AG08396 (cell line): ENCODE data around the gene IL7R.
"Not testable (repeated sequence)": the region's sequence is repeated elsewhere in the genome, so short reads cannot be mapped to it uniquely, and the experiment has no call there.

ENCODE experiments used
- DNase-seq: peaks from one replicate; pipeline ENCODE4 v3.0.0; 2012; ENCODE audit warnings: low spot score, mixed read lengths

Gene IL7R

DNA sequence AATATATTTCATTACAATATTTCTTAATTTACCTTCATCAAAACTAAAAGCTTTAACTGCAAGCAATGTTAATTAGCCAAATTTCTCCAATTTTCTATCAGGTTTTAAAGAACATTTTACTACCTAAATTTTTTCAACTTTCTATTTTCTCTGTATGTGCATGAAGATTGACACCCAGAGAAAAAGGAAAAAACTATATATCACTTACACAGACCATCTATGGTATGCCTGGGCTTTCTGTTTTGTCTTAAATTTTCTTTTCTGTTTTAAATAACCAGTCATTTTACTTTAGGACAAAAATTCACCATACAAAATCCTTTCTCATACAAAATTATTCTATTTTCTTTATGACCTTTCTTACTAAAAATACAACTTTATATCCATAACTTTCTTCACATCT lies 13.8 kb upstream of the IL7R start:
- no peak for DNase-seq

DNA sequence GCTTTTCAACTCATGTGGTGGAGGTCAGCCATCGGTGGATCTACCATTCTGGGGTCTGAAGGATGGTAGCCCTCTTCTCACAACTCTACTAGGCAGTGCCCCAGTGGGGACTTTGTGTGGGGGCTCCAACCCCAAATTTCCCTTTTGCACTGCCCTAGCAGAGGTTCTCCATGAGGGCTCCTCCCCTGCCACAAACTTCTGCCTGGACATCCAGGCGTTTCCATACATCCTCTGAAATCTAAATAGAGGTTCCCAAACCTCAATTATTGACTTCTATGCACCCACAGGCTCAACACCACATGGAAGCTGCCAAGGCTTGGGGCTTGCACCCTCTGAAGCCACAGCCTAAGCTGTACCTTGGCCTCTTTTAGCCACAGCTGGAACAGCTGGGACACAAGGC lies 11.2 kb upstream of the IL7R start:
- not testable (repeated sequence) for DNase-seq

DNA sequence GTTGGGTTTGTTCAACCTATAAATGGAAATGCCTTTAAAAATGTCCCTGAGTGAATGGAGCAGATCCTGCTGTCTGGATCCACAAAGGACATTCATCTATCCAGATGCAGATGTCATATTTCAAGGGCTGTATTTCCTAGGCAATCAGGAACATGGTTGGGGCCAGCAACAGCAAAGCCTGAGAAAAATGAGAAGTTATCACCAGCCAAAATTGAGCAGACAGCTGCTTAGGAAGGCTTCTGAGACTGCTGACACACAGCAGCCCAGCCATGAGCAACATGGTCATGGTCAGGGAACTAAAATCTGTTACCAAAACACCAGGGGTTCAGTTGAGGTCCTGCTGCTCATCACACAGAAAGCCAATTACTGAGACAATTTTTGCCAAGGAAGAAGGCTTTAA lies 9.2 kb upstream of the IL7R start:
- DNase-seq, result no peak

DNA sequence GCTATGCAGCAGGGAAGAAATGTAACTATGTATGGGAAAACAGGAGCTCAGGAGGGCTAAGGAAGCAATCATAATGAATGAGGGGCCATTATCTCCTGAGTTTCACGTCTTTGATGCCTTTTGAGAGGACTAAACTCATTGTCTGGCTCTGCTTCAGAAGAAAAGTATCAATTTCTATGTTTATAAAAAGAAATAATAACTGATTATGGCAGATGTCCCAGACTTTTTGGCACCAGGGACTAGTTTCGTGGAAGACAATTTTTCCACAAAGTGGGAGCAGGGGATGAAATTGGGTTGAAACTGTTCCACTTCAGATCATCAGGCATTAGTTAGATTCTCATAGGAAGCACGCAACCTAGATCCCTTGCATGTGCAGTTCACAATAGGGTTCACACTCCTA lies 8.7 kb upstream of the IL7R start:
- DNase-seq, result no peak

DNA sequence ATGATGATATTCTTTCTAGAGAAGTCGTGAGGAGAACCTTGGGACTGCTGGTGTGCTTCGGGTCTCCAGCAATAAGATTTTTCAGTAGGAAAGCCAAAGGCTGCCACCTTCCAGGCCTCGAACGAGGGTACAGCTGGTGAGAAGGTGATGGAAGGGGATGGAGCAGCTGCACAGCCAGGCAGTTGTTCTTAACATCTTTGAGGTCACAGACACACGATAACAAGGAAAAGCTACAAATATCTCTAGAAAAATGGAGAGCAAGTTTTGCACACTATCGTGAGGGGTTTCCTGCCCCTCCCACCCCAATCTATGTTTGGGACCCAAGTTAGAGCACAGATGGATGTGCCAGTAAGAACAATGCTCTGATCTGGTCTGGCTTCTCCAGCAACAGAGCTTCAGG lies 6.8 kb upstream of the IL7R start:
- DNase-seq, result no peak

DNA sequence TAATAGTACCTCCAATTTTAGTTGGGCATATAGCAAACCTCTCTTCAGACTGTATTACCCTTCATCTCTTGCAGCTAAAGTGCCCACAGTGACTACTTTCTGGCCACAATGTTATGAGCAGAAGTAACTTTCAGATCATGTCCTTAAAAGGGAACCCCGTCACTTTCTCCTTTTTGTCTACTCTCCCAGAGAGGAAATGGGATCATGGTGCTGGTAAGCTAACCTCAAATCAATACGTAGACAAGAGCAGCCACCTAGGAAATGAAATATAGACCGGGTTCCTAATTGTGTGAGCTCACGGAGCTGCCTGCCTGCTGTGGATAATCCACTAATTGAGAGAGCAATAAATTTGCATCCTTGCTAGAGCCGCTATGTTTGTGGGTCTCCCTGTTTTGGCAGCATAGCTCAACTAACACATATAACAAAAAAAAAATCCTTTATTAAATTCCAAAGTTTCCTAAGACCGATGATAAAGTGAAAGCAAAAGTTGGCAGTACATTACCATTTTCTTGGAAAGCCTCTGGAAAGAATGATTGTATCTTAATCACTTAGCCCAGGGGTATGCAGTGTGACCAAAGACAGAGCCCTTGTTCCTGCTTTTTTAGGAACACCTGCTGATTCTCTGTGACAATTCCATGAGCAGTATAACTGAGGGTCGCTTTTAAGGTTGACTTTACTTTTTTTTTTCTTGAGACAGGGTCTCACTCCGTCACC lies 5.6 kb upstream of the IL7R start:
- no peak for DNase-seq

DNA sequence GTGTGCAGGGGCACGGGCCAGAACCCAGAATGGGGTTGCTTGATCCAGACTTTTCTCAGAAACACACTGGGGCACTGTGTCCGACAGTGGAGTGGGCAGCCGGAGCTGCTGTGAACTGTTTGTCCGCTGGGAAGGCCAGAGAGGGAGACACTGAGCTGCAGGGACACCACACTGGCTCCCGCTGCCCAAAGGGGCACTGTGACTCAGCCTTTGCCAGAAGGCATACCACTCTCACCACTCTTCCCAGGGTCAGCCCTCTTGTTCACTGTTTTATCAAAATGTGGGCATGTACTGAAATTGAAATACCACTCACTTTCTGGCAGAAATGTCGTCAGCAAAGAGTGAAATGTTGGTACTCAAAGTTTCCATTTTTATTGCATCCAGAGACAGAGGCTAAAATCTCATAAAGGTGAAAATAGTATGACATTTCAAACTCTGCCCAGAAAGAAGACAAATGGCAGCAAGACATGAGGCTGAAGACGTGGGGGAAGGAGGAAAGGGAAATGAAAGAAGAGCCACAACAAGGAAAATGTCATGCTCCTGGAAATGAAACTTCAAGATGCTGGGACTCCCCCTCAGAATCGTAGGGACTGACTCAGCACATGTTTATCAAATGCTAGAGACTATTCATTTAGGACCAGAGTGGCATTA lies 4.5 kb upstream of the IL7R start:
- DNase-seq, result no peak

DNA sequence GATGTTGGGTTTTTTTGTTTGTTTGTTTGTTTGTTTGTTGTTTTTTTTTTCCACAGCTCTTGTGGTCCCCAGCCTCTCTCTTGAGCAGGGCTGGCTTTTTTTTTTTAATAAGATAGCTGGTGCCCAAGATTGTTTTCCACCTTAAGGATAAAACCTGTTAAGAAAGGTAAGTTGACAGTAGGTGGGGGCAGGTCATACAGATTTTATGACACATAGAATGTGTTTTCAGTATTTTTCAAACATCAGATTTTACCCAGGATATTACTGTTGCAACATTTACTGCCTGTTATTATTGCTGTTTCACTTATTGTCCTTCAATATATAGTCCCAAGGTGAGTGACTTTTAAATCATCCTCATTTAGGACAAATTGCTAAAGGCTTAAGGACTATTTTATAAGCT lies 3.9 kb upstream of the IL7R start:
- no peak for DNase-seq

DNA sequence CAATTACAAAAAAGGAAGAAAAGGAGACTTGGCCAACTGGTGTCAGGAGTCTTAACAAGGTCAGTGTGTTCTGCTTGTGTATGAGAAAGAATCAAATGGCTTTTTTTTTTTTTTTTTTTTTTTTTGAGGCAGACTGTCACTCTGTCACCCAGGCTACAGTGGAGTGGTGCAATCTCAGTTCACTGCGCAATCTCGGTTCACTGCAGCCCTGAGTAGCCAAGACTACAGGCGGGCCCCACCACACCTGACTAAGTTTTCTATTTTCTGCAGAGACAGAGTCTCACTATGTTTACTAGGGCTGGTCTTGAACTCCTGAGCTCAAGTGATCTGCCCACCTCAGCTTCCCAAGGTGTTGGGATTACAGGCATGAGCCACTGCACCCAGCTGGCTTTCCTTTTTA lies 3.1 kb upstream of the IL7R start:
- DNase-seq, result no peak

DNA sequence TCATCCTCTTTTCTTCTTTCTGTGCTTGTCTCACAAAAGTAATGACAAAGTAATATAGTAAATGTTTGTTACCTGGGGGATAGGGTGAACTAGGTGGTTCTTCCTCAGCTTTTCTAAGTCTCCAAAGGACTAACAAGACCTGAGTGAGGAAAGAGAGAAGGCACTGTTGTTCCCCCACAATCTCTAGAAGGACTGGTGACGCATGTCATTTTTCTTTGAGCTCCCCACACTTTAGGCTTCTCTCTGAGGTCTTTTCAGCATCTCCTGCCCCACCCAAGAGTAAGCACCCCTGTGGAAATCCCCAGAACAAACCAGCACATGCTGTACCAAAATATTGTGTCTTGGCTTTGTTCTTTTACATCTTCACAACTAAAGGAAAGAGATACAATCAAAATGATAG lies 2.4 kb upstream of the IL7R start:
- no peak for DNase-seq

DNA sequence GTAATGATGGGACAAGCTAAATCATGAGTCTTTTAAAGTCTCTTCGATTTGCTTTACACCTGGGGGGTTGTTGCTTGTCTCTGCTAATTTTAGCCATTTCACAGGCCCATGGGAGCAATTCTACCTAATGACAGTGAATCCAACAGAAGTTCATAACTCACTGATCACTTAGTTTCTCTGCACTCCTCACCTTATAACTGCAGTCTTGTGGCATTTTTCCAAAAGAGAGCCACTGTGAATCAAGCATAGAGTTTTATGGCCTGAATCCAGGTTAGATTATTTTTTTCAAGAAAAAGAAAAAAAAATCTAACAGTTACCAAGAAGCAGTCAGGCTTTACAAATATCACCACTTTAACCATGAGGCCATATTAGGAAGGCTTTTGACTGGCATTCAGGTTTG lies 1.5 kb upstream of the IL7R start:
- DNase-seq, result no peak

DNA sequence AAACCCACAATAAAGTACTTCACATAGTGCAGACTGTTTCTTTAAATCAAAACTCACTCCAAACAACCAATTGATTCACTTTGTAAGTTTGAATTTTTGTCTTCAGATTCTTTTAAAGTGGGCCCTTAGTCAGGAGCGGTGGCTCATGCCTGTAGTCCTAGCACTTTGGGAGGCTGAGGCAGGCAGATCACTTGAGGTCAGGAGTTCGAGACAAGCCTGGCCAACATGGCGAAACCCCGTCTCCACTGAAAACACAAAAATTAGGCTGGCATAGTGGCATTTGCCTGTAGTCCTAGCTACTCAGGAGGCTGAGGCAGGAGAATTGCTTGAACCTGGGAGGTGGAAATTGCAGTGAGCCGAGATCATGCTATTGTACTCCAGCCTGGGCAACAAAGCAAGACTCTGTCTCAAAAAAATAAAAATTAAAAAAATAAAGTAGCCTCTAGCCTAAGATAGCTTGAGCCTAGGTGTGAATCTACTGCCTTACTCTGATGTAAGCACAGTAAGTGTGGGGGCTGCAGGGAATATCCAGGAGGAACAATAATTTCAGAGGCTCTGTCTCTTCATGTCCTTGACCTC lies 416 bp upstream of the IL7R start:
- not testable (repeated sequence) for DNase-seq

DNA sequence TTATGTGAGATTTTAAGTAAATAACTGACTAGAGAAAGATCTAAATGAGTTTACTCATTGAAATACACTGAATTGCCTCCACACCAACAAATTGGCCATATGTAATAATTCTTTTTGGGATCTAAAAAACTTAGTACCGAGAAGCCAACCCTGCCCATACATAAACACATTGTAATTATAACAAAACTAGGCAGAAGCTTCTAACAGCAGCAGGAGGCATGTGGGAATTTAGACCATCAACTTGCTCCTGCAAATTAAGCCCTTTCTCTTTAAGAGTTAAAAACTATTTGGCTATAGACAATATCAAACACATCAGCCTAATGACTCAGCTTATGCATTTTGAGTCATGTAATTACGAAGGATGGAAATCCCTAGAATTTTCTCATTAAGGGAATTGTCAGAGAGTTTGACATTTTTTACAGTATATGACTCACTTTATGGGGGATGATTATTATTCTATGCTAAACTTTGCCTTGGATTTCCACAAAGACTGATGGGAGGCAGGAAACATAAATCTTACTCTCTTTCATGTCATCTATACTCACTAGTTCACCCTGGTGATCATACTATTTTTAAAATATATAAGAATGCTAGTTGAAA lies 1.0 kb downstream of the IL7R start:
- DNase-seq, result peak; percentile 18

DNA sequence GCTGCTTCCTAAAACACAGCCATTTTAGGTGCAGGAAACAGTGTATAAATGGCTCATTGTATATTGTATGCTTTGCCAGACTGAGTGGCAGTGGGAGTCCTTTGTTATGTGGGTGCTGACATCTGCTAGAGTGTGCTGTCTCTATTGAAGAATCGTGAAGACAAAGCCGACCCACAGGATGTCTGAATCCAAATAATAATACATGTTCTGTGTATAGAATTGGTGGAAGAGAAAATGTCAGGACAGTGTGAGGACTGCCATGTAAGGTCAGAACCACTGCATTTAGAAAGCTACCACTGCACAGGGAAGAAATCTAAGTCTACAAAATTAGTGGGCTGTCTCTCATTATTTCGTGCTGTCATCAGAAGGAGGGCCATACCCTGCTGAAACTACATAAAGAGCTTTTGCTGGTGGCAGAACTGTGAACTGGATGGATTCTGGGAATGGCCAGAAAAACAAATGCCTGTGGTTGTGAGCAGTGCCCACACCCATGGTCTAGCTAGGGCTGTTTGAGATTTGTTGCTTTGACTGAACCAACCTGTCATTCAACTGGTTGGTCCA lies 2.5 kb downstream of the IL7R start:
- peak; percentile 30 for DNase-seq

DNA sequence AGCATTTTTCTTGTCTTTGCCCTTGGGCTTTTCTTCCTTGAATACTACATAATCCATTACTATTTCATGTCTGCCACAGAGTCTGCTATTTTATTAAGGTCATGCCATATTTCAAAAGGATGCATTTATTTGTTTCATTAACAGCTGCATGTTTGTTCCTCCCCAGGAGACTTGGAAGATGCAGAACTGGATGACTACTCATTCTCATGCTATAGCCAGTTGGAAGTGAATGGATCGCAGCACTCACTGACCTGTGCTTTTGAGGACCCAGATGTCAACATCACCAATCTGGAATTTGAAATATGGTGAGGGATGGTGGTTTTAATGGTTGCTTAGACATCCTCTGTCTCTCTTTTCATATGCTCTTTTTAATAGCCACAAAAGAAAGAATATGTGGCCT lies 4.0 kb downstream of the IL7R start:
- DNase-seq, result no peak

DNA sequence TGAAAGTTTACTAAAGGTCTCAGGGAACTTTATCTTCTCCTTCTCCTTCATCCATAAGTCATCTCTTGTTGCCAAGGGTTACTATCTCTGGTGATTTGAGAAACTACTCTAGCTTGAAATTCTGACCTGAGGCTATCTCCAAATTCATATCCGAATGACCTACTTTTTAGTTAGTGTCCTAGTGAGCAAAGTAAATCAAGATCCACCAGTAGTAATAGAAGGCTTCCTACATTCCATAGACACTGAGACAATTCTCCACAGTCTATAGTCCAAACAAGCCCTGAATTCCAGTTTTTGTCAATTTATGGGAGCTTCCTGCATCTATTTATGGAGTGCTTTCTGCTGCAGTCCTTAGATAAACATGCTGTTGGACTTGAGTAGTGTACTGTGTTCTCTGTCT lies 5.0 kb downstream of the IL7R start:
- no peak for DNase-seq

DNA sequence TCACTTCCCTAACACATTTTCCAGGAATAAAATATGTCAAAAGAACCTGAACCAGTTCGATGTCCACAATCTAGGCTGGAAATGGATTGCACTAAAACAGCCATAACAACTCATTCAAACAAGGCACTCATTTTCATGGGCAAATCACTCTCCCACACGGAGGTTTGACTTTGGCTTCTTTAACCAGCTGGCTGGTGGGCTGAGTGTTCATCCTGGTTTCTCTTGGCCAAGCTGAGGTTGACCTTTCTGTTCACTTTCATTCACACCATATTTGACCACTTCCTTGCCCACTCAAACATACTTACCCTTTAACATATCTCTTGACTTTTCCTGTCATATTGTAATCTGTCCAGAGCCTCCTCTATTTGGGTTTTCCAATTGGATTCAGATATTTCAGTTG lies 5.4 kb downstream of the IL7R start:
- no peak for DNase-seq

DNA sequence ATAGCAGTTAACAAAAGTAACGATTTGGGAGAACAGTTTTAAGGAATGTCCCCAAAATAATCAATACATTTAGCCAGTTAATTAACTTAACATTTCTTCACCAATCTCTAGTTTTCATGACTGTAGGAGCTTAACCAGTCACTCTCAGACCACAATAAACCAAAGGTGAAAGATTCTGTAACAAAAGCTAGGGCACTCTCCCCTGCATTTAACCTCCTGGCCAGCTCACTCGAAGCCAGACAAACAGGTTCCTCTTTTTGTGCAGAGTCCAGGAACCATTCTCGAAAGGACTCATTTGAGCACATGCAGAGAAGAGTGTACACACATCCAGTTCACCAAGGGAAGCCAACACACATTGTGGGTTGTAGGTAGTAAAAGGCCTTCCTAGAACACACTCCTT lies 6.5 kb downstream of the IL7R start:
- DNase-seq, result no peak

DNA sequence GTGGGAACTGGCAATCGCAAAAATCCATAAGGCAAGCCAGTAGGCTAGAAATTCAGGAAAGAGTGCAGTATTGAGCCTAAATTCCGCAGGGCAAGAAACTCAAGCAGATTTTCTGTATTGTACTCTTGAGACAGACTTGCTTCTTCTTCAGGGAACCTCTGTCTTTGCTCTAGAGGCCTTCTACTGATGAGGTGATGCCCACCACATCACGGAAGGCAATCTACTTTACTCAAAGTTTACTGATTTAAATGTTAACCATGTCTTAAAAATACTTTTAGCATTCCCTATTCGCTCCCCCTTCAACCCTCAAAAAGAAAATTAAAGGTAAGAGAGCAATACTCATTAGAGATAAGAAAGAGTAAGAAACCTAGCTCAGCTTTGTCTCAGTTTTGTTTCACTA lies 11.3 kb downstream of the IL7R start:
- DNase-seq, result no peak

DNA sequence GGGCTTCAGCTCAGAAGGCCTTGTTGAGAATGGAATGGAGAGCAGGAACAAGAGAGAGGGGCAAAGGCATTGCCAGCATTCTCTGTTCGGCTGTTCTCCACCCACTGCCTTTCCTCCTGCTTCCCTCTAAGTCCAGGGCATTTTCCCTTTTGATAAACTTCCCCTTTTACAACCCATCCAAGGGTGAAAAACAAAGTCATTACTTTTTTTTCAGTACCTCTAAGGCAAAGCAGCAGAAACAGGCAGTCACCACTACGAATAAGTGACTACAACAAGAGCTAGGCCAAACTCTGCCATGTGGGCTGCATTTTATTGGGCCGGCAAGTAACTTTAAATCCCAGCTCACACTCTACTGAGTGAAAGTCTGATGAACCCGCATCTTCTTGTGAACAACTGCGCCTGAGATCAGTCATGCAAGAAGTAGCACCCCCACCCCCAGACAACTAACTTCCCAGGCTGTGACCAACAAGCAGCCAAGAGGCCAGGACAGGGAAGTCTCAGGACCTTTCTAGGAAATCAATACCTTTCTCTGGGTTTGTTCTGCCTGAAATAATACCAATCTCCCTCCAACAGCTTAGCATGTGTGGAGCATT lies 13.1 kb downstream of the IL7R start:
- DNase-seq, result no peak

DNA sequence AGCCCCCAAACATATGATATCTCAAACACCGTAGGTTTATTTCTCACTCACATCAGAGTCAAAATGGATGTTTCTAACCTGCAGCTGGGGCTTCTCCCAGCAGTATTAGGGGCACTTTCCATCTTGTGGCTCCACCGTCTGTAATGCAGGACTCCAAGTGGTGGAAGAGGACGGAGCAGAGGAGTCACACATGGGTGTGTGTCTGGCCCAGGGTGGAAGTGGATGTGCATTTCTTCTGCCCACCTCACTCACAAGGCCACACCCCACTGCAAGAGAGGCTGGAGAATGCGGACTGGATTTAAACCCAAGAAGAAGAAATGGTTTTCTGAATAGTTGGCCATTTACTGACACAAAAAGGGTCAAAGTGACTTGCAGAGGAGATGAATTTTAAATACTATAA lies 13.9 kb downstream of the IL7R start:
- DNase-seq, result no peak

DNA sequence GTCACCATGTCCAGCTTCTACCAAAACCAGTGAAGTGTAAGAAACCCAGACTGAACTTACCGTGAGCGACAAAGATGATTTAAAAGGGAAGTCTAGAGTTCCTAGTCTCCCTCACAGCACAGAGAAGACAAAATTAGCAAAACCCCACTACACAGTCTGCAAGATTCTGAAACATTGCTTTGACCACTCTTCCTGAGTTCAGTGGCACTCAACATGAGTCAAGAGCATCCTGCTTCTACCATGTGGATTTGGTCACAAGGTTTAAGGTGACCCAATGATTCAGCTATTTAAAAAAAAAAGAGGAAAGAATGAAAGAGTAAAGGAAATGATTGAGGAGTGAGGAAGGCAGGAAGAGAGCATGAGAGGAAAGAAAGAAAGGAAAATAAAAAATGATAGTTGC lies 19.8 kb downstream of the IL7R start:
- DNase-seq, result no peak

DNA sequence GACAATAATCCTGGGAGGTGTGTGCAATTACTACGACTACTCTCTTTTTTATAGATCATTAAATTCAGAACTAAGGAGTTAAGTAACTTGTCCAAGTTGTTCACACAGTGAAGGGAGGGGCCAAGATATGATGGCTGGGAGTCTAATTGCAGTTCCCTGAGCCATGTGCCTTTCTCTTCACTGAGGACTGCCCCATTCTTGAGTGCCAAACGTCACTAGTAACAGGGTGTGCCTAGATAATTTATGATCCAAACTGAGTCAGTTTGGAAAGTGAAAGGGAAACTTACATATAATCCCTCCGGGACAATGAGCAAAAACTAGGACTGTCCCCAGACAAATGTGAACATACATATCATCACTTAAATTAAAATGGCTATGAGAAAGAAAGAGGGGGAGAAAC lies 20.2 kb downstream of the IL7R start:
- peak; percentile 24 for DNase-seq
